NCI-H345 (cell line): ENCODE measurements around the gene CYP26A1.
"Not testable (repeated sequence)": the region's sequence is repeated elsewhere in the genome, so short reads cannot be mapped to it uniquely, and the experiment has no call there.

Source experiments
- DNase-seq: peaks from one replicate; lab custom pipeline; 2025; lab: John Stamatoyannopoulos, UW

Gene CYP26A1

DNA sequence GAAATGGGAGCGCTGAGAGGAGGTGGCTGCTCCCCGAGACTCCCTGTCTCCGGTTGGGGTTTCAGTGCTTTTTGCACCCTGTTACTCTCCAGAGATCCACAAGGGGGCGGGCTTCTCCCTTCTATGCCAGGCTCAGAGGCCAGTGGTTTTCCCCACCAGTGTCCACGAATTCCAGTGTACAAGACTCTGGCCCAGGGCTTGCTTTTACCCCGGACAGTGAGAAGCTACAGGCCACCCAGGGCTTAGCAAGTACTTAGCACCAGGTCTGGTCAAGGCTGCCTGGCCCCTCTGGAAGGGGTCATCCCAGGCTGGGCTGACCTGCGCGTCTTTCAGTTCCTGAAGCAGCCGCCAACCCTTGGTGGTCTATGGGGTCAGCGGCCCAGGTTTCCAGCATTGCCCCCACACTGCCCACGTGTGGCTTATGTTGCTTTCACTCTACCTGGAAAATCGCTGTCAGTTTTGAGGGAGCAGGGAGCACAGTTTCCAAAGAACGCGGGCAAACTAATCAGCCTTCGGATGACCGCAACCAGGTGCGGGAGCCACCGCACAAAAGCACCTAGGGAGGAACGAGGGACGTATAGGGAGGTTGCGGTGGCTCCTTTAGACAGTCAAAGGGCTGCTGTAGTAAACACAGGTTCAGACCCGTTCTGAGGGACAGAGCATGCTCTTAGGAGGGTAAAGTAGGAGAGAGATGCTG lies 6.8 kb downstream of the CYP26A1 start:
- peak; percentile 21 for DNase-seq

DNA sequence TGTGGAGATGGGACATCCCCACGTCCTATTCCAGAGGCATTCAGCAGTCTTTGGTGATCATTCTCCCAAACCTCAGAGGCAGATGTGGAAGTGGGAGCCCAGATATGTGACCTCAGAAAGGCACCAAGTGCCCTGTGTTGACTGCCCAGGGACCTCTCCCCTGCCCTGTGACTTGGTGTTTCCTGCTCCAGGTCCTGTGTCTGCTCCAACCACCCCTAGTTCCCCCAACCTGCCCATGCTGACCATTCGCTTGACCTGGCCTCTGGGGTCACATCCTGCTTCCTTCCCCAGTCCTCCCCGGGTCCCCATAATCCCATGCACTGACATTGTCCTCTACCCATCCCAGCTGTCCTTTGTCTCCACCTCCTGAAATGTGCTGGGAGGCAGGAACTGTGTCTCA lies 7.6 kb downstream of the CYP26A1 start:
- no peak for DNase-seq

DNA sequence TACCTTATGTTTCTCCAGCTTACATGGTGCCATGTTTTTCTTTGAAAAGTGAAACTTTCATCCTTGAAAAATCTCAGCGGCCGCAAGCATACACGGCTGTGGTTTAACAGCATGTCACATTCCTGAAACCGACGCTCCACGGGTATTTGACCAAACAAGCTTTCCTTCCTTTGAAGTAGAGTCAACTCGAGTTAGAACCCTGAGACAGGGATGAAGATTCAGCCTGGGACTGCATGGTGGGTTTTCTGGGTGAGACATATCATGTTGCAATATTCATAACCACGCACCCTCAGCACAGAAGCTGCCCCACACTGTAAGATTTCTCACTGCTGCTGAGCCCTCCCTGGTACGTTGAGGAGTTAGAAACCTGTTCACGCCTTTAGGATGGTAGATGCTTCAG lies 8.1 kb downstream of the CYP26A1 start:
- no peak for DNase-seq

DNA sequence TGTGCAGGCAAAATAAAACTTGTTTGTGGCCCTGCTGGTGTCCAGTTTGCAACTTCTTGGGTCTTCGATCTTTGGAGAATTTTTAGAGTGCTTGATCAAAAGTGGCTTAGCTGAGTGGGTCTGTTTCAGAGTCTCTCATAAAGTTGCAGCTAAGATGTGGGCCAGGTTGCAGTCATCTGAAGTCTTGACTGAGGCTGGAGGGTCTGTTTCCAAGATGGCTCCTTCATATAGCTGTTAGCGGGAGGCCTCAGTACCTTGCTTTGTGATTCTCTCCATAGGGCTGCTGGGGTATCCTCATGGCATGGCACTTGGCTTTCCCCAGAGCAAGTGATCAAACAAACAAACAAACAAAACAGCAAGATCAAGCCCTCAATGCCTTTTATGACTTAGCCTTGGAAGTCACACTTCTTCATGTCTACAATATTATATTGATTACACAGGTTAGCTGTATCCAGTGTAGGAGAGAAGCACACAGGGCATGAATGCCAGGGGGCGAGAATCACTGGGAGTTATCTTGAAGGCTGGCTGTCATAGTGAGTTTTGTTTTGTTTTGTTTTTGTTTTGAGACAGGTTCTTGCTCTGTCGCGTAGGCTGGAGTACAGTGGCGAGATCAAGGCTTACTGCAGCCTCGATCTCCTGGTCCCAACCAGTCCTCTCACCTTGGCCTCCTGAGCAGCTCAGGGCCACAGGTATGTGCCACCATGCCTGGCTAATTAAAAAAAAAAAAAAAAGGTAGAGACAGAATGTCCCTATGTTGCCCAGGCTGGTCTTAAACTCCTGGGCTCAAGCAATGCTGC lies 10.2 kb downstream of the CYP26A1 start:
- DNase-seq = no peak

DNA sequence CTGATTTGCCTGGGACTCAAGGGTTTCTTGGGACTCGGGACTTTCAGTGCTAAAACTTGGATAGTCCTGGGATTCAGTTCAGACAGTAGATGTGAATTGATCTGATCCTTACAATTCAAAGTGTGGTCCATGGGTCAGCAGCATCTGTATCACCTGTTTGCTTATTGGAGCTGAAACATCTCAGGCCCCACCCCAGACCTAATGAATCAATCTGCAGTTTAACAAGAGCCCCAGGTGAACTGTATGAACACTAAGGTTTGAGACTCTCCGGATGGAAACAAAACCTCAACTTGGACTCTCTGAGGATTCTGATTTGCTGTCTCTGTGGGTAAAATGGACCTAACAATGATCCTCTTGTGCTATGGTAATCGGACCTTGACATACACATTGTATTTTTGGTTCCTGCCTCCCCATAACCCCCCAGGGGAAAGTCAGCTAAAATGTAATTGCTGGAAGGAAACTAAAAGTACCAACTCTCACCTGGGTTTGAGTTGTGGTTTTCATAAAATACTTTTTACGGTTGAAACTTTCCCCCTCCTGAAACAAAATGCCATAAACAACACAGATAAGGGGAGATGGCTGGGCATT lies 11.7 kb downstream of the CYP26A1 start:
- no peak for DNase-seq

DNA sequence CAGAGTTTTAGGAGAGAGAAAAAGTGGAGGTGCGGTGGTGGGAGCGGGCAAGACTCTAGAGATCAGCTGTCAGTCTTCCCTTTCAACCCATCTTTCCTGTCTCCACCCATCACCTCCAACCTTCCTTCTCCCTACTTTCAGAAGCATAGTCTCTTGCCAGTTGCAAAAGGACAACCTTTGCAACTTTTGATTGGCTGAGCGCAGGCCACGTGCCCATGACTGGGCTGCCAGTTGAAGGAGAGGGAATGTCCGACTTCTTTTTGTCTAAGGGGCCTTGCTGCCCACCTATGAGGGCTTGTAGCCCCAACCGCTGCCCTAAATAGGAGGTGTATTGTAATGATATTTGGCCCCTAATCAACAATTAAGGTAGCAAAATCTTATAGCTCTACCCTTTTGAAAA lies 12.6 kb downstream of the CYP26A1 start:
- no peak for DNase-seq

DNA sequence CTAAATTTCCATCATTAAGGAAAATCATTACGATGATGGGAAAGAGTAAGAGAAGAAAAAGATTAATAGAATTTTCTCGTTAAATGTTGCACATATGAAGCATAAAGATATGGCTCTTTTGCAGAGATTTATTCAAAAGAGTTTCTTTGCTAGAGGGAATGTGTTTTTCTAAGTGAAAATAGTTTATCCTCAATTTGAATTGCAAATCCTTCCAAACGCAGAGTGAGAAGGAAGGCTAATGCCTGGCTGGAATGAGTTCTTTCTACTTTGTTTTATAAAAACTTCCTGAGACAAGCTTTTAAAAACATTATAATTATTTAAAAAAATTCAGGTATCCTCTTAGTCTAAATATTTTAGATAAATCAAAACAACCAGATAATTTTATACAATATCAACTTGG lies 14.2 kb downstream of the CYP26A1 start:
- no peak for DNase-seq

DNA sequence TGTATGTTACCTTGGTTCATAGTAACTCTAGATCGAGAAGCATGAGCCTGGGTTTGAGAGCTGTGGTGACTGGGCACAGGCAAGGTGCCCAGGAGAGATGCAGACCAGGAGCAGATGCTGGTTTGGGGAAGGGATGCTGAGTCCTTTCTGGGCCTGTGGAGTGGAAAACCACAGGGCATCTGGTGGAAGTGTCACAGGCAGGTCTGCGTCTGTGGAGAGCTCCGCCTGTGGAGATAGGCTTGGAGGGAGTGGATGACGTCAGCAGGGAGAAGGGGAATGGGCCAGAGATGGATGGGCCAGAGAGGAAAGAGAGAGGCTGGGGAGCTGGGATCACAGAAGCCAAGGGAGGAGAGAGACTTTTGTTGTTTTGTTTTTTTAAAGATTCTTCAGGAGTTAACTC lies 14.8 kb downstream of the CYP26A1 start:
- DNase-seq = no peak

DNA sequence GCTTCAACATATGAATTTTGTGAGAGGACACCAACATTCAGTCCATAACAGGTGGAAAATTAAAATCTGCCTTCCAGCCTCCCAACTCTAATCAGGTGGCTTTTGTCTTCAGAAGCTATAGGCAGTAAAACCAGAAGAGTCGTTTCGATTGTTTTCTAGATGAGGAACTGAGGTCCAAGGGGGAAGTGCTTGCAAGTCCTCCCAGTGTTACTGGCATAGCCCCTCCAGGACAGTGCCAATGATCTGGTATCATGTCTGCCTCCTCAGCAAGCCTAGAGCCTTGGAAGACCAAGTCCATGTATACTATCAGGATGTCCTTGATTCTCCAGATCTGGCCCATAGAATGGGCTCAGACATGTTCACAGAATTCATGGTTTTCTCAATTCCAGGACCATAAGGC lies 16.9 kb downstream of the CYP26A1 start:
- no peak for DNase-seq

DNA sequence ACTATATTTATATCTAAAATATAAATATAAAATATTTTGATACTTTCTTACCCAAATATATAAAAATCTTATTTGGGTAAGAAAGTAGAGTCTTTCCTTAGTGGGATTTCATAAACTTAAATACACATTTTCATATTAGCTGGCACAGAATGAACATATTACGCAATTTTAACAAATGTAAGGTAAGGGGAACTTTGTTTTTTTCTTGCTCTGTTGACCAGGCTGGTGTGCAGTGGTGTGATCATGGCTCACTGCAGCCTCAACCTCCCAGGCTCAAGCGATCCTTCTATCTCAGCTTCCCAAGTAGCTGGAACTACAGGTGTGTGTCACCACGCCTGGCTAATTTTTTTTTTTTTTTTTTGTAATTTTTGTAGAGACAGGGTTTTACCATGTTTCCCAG lies 18.3 kb downstream of the CYP26A1 start:
- no peak for DNase-seq

DNA sequence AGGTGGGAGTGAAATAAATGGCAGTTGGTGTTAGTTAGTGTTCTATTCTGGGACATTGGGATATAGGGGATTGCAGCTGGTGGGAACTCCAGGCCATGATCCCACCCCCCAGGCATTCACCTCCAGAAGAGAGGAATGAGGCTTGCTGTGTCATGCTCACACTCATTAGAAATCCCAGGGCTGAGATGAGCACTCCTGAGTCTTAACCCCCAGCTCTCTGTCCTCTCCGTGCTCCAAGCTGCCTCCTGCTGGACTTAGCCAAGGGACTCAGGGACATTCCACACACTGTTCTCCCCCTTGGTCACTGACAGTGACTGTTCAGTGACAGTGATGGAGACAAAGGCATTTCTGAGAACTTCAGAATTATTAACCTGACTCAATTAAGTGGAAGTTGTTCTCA lies 21.5 kb downstream of the CYP26A1 start:
- no peak for DNase-seq

DNA sequence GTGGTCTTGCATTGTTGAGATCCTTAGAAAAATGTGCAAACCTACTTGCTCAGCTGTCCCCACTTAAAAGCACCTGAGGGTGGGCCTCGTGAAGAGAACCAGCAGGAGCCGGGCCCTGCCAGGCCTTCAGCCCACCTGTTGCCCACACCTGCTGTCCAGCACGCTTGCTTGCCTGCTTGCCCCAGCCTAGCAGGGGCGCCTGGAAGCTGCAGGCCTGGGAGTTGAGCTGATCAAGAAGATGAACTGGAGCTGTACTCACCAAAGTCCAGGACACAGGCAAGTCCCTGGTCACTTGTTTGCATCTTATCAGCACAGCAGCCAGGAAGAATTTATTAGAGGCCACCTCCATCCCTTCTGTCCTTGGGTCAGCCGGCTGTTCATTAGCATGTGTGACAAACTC lies 23.2 kb downstream of the CYP26A1 start:
- DNase-seq = peak; percentile 40

DNA sequence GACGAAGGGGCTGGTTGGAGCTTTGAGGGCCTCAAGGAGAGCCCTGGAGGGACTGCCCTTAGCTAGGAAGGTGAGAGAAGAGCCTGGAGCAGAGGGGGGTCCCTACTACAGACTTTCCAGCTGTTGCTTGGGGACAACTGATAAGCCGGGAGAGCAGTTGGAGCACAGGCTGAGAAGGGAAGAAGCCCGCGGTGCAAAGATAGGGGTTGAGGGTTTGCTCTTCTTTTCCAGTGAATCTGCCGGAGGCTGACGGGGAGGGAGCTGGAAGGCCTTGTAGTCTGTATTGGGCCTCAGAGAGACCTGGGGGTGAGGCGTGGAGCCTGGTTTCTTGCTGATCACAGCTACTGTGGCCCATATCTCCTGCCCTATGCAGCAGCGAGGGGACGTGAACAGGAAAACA lies 23.7 kb downstream of the CYP26A1 start:
- no peak for DNase-seq

DNA sequence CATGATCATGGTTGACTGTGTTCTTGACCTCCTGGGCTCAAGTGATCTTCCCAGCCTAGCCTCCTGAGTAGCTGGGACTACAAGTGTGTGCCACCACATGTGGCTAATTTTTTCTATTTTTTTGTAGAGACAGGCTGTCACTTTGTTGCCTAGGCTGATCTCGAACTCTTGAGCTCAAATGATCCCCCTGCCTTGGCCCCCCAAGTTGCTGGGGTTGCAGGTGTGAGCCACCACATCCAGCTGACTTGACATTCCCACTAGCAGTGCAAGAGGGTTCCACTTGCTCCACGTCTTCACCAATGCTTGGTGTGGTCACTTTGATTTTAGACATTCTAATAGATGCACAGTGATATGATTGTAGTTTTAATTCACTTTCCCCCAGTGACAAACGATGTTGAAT lies 25.1 kb downstream of the CYP26A1 start:
- DNase-seq = no peak

DNA sequence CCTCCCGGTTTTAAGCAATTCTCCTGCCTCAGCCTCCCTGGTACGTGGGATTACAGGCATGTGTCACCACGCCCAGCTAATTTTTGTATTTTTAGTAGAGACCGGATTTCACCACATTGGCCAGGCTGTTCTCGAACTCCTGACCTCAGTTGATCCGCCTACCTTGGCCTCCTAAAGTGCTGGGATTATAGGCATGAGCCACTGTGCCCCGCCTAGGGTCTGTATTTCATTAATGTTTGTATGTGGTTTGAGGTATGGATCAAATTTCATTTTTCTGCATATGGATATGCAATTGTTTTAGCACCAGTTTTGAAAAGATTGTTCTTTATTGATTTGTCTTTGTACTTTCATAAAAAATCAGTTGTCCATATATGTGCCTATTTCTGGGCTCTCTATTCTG lies 26.0 kb downstream of the CYP26A1 start:
- DNase-seq = no peak

DNA sequence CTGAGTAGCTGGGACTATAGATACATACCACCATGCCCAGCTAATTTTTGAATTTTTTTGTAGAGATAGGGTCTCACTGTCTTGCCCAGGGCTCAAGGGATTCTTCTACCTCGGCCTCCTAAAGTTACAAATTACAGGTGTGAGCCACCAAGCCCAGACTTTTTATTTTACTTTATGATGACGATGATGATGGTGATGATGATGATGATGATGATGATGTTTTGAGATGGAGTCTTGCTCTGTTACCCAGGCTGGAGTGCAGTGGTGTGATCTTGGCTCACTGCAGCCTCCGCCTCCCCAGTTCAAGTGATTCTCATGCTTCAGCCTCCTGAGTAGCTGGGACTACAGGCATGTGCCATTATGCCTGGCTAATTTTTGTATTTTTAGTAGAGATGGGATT lies 27.5 kb downstream of the CYP26A1 start:
- DNase-seq = not testable (repeated sequence)

DNA sequence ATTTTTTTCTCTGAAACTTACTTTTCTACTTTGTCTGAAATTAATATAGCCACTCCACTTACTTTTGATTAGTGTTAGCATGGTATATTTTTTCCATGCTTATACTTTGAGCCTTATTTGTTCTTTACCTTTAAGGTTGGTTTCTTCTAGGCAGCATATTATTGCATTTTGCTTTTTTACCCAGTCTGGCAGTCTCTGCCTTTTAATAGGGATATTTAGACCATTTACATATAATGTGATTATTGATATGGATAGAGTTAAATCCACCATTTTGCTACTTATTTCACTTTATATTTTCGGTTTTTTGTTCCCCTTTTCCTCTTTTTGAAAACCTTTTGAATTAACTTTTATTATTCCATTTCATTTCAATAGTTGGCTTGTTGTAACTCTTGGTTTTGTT lies 30.3 kb downstream of the CYP26A1 start:
- DNase-seq = no peak

DNA sequence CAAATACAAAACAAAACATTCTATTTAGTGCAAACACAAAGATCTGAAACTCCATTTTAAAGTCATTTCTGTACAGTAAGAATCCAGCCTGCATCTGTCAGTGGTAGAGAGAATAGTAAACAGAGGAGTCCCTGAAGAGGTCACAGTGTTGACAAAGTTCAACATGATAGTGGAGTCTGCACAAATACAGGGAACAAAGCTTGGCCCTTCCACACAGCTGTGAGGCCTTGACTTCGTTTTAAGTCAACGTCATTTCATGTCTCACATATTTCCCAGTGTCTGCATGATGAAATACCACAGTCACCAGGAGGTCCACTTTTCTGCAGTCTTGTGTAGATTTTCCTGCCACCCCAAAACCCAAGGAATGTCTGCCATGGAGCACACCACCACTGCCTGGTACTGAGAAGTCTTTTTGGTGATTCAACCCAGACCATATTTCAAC lies 33.0 kb downstream of the CYP26A1 start:
- peak; percentile 55 for DNase-seq

DNA sequence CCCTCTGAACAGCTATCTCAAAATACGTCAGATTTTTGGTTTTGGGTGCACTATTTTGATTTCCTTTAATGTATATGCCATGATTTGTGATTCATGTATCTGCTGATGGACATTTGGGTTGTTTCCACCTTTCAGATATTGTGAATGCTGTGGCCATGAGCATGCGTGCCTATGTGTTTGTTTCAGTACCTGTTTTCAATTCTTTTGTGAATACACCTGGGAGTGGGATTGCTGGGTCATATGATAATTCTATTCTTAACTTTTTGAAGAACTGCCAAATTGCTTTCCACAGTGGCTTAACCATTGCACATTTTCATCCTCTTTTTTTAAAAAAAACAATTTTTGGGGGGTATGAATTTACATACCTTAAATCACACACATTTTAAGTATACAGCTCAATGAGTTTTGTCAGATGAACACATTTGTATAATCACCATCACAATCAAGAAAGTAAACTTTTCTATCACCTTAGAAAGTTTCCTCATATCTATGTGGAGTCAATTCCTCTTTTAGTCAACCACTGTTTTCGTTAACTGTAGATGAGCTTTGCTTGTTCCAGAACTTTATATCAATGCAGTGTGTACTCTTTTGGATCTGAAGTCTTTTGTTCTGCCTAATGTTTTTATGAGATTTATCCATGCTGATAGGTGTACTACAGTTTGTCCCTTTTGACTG lies 36.9 kb downstream of the CYP26A1 start:
- no peak for DNase-seq

DNA sequence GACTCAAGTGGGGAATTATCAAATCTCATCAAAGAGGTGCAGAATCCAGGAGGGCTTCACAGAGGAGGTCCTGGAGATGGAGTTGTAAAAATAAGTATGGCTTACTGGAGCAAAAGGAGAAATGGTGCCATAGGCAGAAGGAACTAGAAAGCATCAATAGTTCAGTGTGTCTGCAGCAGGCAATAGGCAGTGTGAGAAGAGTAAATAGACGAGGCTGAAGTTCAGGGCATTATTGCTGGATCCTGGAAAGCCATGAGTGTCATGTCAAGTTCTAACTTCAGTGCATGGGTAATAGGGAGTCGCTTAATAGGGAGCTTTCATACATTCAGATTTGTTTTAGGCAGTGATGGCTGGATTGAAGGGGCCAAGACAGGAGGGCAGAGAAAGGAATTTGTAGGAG lies 39.3 kb downstream of the CYP26A1 start:
- no peak for DNase-seq

DNA sequence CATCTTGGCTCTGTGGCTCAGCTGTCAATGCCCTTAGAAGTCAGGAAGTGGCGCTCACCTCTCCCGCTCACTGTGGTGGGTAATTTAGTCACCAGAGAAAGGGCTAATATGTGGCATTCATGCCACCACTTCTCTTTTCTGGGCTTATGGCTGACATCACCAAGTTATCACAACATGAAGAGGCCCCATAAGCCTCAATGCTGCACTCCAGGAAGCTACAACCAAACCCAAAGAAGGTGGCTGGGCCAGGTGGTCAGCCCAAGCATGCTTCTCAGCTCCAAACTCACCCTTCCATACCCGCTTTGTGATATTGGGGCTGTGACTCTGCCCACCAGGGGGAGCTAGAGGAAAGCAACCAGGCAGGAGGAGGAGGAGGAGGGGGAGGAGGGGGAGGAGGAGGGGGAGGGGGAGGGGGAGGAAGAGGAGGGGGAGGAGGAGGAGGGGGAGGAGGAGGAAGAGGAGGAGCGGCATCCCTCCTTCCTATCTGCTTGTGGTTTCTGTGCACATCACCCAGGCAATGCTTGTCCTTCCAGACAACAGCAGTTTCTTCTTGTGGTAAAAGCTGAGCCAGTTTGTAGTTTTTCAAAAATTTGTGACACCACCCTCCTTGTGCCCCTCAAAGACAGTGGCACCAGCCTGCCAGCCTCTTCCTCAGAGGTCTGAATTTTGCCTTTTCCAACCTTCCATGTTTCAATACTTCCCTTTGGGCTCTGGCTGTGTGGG lies 42.1 kb downstream of the CYP26A1 start:
- peak; percentile 4 for DNase-seq

DNA sequence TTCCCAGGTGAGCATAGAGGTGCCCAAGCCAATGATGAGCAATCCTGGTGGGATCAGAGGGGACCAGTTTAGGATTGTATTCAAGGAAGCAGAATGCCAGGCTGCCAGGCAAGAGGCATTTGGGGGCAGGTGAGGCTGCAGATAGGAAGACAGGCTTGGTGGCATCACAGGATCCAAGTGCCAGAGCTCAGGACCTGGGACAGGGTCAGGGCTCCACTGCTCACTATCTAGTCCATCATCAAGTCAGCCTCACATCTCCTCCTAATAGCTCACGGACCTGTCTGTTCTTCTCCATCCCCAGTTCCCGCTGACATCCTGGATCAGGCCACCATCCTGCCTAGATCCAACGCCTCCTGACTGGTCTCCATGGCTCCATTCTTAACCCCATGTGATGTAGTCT lies 47.6 kb downstream of the CYP26A1 start:
- no peak for DNase-seq
